ENCODE data around the gene FANCD2. TPM values are rescaled to one million over a fixed set of nuclear protein-coding genes. Genes with fewer than 3 reads are reported as not detected.

Gene FANCD2
- total and polyA plus RNA-seq, 4 donors = 0.76 to 24.6 (median 0.84) TPM

- TF ChIP-seq HNF4A (conservative IDR thresholded peaks at IDR 0.05) (peak; percentile 45 to 66), FOXA2 (IDR thresholded peaks at IDR 0.05) (peak; percentile 42)
Observed at GRCh38 chr3:9976721-9977709, 49.2 kb upstream of the FANCD2 start (continued).

- no peak overlapping the region for H3K27ac ChIP-seq (ENCODE audit: low read depth in 1 of 2, low read length in 2 of 2)
- peaks cover 2 to 19% (median 7%) of the 10 kb centered on the region in 4 donors for H3K4me1 ChIP-seq (ENCODE audit: control insufficient read depth in 4 of 4, insufficient read depth in 4 of 4, low read length in 3 of 4)
Observed at GRCh38 chr3:9978710-9979305, 47.4 kb upstream of the FANCD2 start.

GRCh38 chr3:9980251-9980650 is 46.0 kb upstream of the FANCD2 start:
- no peak overlapping the region for H3K9ac ChIP-seq (ENCODE audit: low read depth in 1 of 2, low read length in 2 of 2)
- TF ChIP-seq MAX (IDR thresholded peaks at IDR 0.05) (no peak), NR2F2 (IDR thresholded peaks at IDR 0.05) (no peak), CTCF (IDR thresholded peaks at IDR 0.05; ENCODE audit: low read depth, low read length, missing input control) (no peak), JUND (IDR thresholded peaks at IDR 0.05) (no peak), YY1 (IDR thresholded peaks at IDR 0.05) (no peak), EGR1 (IDR thresholded peaks at IDR 0.05; ENCODE audit: low read depth in 2 of 2) (no peak), ATF3 (IDR thresholded peaks at IDR 0.05) (no peak), SP1 (IDR thresholded peaks at IDR 0.05) (no peak), RAD21 (IDR thresholded peaks at IDR 0.05) (no peak), RXRA (IDR thresholded peaks at IDR 0.05) (no peak)

More at GRCh38 chr3:9978710-9979305, 47.4 kb upstream of the FANCD2 start:
- 95% methylated on average over 8 of the region's 8 CpGs for WGBS
- Histone ChIP-seq H3K9me3 (ENCODE audit: control insufficient read depth in 4 of 4, low read length in 3 of 4) (no peaks in the 10 kb centered on the region), H3K36me3 (ENCODE audit: control insufficient read depth in 4 of 4, insufficient read depth in 3 of 4, low read depth in 1 of 4, low read length in 3 of 4) (peaks cover 0 to 15% (median 10%) of the 10 kb centered on the region in 4 donors), H3K4me3 (ENCODE audit: low read depth in 1 of 3, low read length in 3 of 3) (no peak overlapping the region), H3K27me3 (ENCODE audit: control insufficient read depth in 4 of 4, insufficient read depth in 4 of 4, low read length in 3 of 4) (no peaks in the 10 kb centered on the region), H3K9ac (ENCODE audit: low read depth in 1 of 2, low read length in 2 of 2) (no peak overlapping the region)
- DNase-seq (ENCODE audit: low spot score) = no peak
- TF ChIP-seq TAF1 (conservative IDR thresholded peaks at IDR 0.05) (no peak), RXRA (IDR thresholded peaks at IDR 0.05) (no peak), RAD21 (IDR thresholded peaks at IDR 0.05) (no peak), YY1 (IDR thresholded peaks at IDR 0.05) (no peak), EGR1 (IDR thresholded peaks at IDR 0.05; ENCODE audit: low read depth in 2 of 2) (no peak), HNF4A (conservative IDR thresholded peaks at IDR 0.05) (no peak), REST (IDR thresholded peaks at IDR 0.05) (no peak), ATF3 (IDR thresholded peaks at IDR 0.05) (no peak), NR2F2 (IDR thresholded peaks at IDR 0.05) (no peak), GABPA (IDR thresholded peaks at IDR 0.05 in 1 of 2, conservative IDR thresholded peaks at IDR 0.05 in 1 of 2) (no peak)

More at GRCh38 chr3:9980251-9980650, 46.0 kb upstream of the FANCD2 start:
- Histone ChIP-seq H3K36me3 (ENCODE audit: control insufficient read depth in 4 of 4, insufficient read depth in 3 of 4, low read depth in 1 of 4, low read length in 3 of 4) (peaks cover 0 to 10% (median 4%) of the 10 kb centered on the region in 4 donors), H3K4me3 (ENCODE audit: low read depth in 1 of 3, low read length in 3 of 3) (no peak overlapping the region), H3K27me3 (ENCODE audit: control insufficient read depth in 4 of 4, insufficient read depth in 4 of 4, low read length in 3 of 4) (no peaks in the 10 kb centered on the region), H3K4me1 (ENCODE audit: control insufficient read depth in 4 of 4, insufficient read depth in 4 of 4, low read length in 3 of 4) (peaks cover 2 to 22% (median 11%) of the 10 kb centered on the region in 4 donors), H3K9me3 (ENCODE audit: control insufficient read depth in 4 of 4, low read length in 3 of 4) (no peaks in the 10 kb centered on the region), H3K27ac (ENCODE audit: low read depth in 1 of 2, low read length in 2 of 2) (no peak overlapping the region)
- DNase-seq (ENCODE audit: low spot score) = no peak
- 97% methylated on average over 2 of the region's 2 CpGs for WGBS
